Left ventricle myocardium inferior (tissue), 1 donor: ENCODE data around the gene ZNF813. TPM values are rescaled to one million over a fixed set of nuclear protein-coding genes. Genes with fewer than 3 reads are reported as not detected.
"Not testable (repeated sequence)": the region's sequence is repeated elsewhere in the genome, so short reads cannot be mapped to it uniquely, and the experiment has no call there.

Source experiments
- DNase-seq: peaks from one replicate; pipeline ENCODE4 v3.0.0-alpha.2; 2020
- H3K27ac ChIP-seq: fragments of 200-600 bp; replicated peaks from 2 replicates; pipeline ENCODE4 v1.8.0; 2021
- H3K27me3 ChIP-seq: fragments of 200-600 bp; 2 replicates; pipeline ENCODE4 v1.8.0; 2021; ENCODE audit warnings: low read depth
- H3K36me3 ChIP-seq: fragments of 200-600 bp; 2 replicates; pipeline ENCODE4 v1.8.0; 2021
- H3K4me1 ChIP-seq: fragments of 200-600 bp; 2 replicates; pipeline ENCODE4 v1.8.0; 2021
- H3K4me3 ChIP-seq: fragments of 200-600 bp; 2 replicates; pipeline ENCODE4 v1.8.0; 2021; ENCODE audit warnings: mild to moderate bottlenecking, moderate library complexity
- H3K9me3 ChIP-seq: fragments of 200-600 bp; replicated peaks from 2 replicates; pipeline ENCODE4 v1.8.0; 2021
- intact Hi-C: fragments of 100-400 bp; cut with micrococcal nuclease; formaldehyde crosslinking; loops from one replicate; pipeline ENCODE4 v1.11.0; 2022
- long read RNA-seq: library from polyadenylated mRNA; unstranded; transcript quantifications from one replicate; pipeline ENCODE4 v2.0.0, GENCODE V29; 2021
- total RNA-seq: library from RNA; stranded (reverse); fragmentation: NEBNext Ultra II Directional; extraction: Animal tissue kit (Norgen Biotek cat#: 25700); gene quantifications from one replicate; pipeline ENCODE4 v1.2.1, GENCODE V29; 2021
- TF ChIP-seq, protein P1 (sequence below): fragments of 200-600 bp; IDR thresholded peaks from 2 replicates; pipeline ENCODE4 v1.8.0; 2021; ENCODE audit warnings: antibody characterized with exemption, mild to moderate bottlenecking, borderline replicate concordance
- donor health status: DM: no; HTN: yes; CAD: no; lungs with severe emphysema.

ZNF813 gene
- total RNA-seq = 1.8 TPM
- long read RNA-seq = 0 reads

DNA sequence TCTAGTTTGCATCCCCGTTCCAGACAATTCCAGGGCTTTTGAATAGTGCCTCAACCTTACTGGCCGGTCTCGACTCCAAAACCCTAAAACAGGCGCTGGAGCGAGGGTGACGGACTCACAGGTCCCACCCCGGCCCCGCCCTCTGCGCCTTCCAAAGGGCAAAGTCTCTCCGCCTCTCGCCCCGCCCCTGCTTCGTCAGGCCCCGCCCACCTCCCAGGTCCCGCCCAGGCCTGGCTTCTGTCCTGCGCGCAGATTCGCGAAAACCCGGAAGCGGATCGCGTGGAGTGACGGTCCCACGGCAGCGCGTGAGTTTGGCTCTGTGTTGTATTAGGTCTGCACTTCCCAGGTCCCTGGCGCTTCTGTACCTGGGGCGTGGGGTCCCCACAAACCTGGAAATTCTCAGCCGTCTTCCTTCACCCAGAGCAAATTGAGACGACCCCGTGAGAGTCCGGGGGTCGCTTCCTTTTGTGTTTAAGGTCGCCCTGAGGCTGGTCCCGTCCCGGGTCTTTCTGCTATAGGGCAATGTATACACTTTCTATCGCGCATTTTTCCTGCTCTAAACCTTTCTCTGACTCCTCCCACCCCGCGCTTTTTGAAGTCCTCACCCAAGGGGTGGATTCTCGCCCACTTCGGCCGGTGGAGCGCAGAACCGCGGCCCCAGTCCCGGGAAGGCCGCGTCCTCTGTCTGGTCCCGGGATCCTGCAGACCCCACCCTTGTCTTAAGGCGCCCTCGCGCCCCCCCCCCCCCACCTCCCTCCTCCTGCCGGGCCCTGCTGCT is at the start of gene ZNF813:
ZNF813 (plus strand) TSS at position 249 of the 778 bp plus-strand sequence. CDS start 16,090 bp downstream, outside the sequence.
- peaks cover 27% of the 10 kb centered on the region for H3K4me1 ChIP-seq
- H3K4me3 ChIP-seq = peak within 1 kb of the TSS; percentile 79
- H3K27me3 ChIP-seq = peaks cover 21% of the 10 kb centered on the region
- peak; percentile 97 for DNase-seq
- TF ChIP-seq, protein P1, sequence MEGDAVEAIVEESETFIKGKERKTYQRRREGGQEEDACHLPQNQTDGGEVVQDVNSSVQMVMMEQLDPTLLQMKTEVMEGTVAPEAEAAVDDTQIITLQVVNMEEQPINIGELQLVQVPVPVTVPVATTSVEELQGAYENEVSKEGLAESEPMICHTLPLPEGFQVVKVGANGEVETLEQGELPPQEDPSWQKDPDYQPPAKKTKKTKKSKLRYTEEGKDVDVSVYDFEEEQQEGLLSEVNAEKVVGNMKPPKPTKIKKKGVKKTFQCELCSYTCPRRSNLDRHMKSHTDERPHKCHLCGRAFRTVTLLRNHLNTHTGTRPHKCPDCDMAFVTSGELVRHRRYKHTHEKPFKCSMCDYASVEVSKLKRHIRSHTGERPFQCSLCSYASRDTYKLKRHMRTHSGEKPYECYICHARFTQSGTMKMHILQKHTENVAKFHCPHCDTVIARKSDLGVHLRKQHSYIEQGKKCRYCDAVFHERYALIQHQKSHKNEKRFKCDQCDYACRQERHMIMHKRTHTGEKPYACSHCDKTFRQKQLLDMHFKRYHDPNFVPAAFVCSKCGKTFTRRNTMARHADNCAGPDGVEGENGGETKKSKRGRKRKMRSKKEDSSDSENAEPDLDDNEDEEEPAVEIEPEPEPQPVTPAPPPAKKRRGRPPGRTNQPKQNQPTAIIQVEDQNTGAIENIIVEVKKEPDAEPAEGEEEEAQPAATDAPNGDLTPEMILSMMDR = no peak
- H3K27ac ChIP-seq = peak within 1 kb of the TSS; percentile 79
- intact Hi-C loops = no loop called here
- no peaks in the 10 kb centered on the region for H3K36me3 ChIP-seq
- no peaks in the 10 kb centered on the region for H3K9me3 ChIP-seq

DNA sequence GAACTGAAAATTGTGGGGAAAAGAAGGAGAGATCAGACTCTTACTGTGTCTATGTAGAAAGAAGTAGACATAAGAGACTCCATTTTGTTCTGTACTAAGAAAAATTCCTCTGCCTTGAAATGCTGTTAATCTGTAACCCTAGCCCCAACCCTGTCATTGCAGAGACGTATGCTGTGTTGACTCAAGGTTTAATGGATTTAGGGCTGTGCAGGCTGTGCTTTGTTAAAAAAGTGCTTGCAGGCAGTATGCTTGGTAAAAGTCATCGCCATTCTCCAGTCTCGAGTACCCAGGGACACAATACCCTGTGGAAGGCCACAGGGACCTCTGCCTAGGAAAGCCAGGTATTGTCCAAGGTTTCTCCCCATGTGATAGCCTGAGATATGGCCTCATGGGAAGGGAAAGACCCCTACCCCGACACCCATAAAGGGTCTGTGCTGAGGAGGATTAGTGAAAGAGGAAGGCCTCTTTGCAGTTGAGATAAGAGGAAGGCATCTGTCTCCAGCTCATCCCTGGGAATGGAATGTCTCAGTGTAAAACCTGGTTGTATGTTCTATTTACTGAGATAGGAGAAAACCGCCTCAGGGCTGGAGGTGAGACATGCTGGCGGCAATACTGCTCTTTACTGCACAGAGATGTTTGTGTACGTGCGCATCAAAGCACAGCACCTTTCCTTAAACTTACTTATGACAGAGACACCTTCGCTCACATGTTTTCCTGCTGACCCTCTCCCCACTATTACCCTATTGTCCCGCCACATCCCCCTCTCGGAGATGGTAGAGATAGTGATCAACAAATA is 46.8 kb upstream of the ZNF813 start:
- DNase-seq, intact Hi-C loops, H3K36me3 ChIP-seq, H3K27ac ChIP-seq, H3K4me3 ChIP-seq, H3K9me3 ChIP-seq, H3K27me3 ChIP-seq, H3K4me1 ChIP-seq: not testable (repeated sequence)

DNA sequence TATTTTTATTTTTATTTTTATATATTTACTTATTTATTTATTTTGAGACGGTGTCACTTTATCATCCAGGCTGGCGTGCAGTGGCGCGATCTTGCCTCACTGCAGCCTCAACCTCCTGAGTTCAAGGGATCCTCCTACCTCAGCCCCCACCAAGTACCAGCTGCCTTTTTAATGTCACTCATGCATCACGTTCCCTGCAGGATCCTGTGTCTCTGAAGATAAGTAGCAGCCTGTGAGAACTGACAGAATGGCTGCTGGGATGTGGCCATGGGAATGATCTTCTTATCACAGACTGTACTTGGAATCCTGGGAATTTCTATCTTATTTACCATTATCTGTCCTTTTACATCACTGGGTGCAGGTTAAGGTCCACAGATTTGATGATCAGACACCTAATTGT is 45.0 kb upstream of the ZNF813 start:
- Histone ChIP-seq H3K4me1 (peaks cover 3% of the 10 kb centered on the region), H3K36me3 (no peaks in the 10 kb centered on the region), H3K9me3 (no peaks in the 10 kb centered on the region), H3K27ac (no peak overlapping the region), H3K4me3 (no peak overlapping the region), H3K27me3 (peaks cover 5% of the 10 kb centered on the region)
- TF ChIP-seq, protein P1 = no peak
- no peak for DNase-seq
- intact Hi-C loops = no loop called here

- H3K9me3 ChIP-seq, H3K36me3 ChIP-seq, DNase-seq, H3K4me3 ChIP-seq, H3K4me1 ChIP-seq, H3K27me3 ChIP-seq, intact Hi-C loops: not testable (repeated sequence)
- peak overlapping the region; percentile 42 for H3K27ac ChIP-seq
Observed at GRCh38 chr19:53423074-53423473, 44.5 kb upstream of the ZNF813 start.

GRCh38 chr19:53423680-53424079 is 43.9 kb upstream of the ZNF813 start:
- H3K4me1 ChIP-seq, intact Hi-C loops: not testable (repeated sequence)

GRCh38 chr19:53424968-53425597 is 42.5 kb upstream of the ZNF813 start:
- peaks cover 5% of the 10 kb centered on the region for H3K27me3 ChIP-seq
- intact Hi-C loops = no loop called here
- H3K4me3 ChIP-seq = no peak overlapping the region
- no peaks in the 10 kb centered on the region for H3K36me3 ChIP-seq
- peak; percentile 70 for DNase-seq
- TF ChIP-seq, protein P1 = peak; percentile 87
- H3K4me1 ChIP-seq = peaks cover 3% of the 10 kb centered on the region
- no peak overlapping the region for H3K27ac ChIP-seq
- no peaks in the 10 kb centered on the region for H3K9me3 ChIP-seq

More at GRCh38 chr19:53423680-53424079, 43.9 kb upstream of the ZNF813 start:
- H3K27me3 ChIP-seq, H3K36me3 ChIP-seq, H3K27ac ChIP-seq, H3K4me3 ChIP-seq, H3K9me3 ChIP-seq, DNase-seq: not testable (repeated sequence)
- TF ChIP-seq, protein P1 = peak; percentile 24
